Endothelial cell of umbilical vein (primary cell): Measurements from ENCODE around the gene LDHB. TPM values are rescaled to one million over a fixed set of nuclear protein-coding genes. Genes with fewer than 3 reads are reported as not detected.
"Not testable (repeated sequence)": the region's sequence is repeated elsewhere in the genome, so short reads cannot be mapped to it uniquely, and the experiment has no call there.

ENCODE experiments used
- BruUV-seq: library from RNA; stranded (reverse); fragments of 400-500 nt; replicated peaks from 2 replicates; lab custom pipeline; 2021; lab: Mats Ljungman, UMichigan
- CTCF ChIA-PET: fragments of 300-600, 350-600 bp; sonication (Branson Sonifier 250); formaldehyde crosslinking; loops from one replicate; lab custom pipeline; 2021; ENCODE audit warnings: antibody characterized with exemption, inconsistent platforms; lab: Charles Lee
- POLR2A ChIA-PET: fragments of 300-600, 350-600 bp; sonication (Branson Sonifier 250); formaldehyde crosslinking; loops from one replicate; lab custom pipeline; 2021; ENCODE audit warnings: antibody characterized with exemption, inconsistent platforms; lab: Charles Lee
- DNase-seq: peaks from one replicate; pipeline ENCODE4 v3.0.0-alpha.2; 2011; ENCODE audit warnings: low read depth, low spot score
- FAIRE-seq: peaks from 2 replicates; lab custom pipeline; 2011; peaks lifted over from hg19 to GRCh38; lab: Jason Lieb, UNC
- H2AFZ ChIP-seq: 2 replicates; pipeline ENCODE4 v1.6.0; 2012; ENCODE audit warnings: low read depth, low read length, control low read depth, inconsistent platforms
- H3K27ac ChIP-seq: 2 replicates; pipeline ENCODE4 v1.5.1; 2011; ENCODE audit warnings: low read depth, mild to moderate bottlenecking, control low read depth, low read length, moderate library complexity; ENCODE audit not compliant: insufficient read depth
- H3K27me3 ChIP-seq, 2 experiments: 2 replicates each; pipeline versions ENCODE4 v1.6.0 to v1.6.1; 2011; ENCODE audit warnings: low read length in 2 of 2, mixed read lengths in 1 of 2; ENCODE audit not compliant: control insufficient read depth in 2 of 2, insufficient read depth in 2 of 2
- H3K36me3 ChIP-seq, 2 experiments: 2 replicates in 1 of 2; 3 replicates in 1 of 2; pipeline ENCODE4 v1.5.1; 2011; ENCODE audit warnings: low read length in 2 of 2, mild to moderate bottlenecking in 1 of 2, moderate library complexity in 1 of 2; ENCODE audit not compliant: control insufficient read depth in 2 of 2, insufficient read depth in 2 of 2; ENCODE audit errors: extremely low read depth in 1 of 2
- H3K4me1 ChIP-seq: 3 replicates; pipeline ENCODE4 v1.5.1; 2011; ENCODE audit warnings: mild to moderate bottlenecking, low read length; ENCODE audit not compliant: control insufficient read depth, insufficient read depth; ENCODE audit errors: extremely low read depth
- H3K4me2 ChIP-seq: 2 replicates; pipeline ENCODE4 v1.6.1; 2011; ENCODE audit warnings: low read length, control low read depth, mixed read lengths; ENCODE audit not compliant: insufficient read depth
- H3K4me3 ChIP-seq, 3 experiments: fragments of 200-600 bp in 1 of 3; sonication (generic), shearing (Covaris generic) in 1 of 3; replicated peaks in 1 of 3; 2 replicates each; pipeline ENCODE4 v1.5.1; 2011 to 2016; ENCODE audit warnings: control low read depth in 3 of 3, low read length in 3 of 3, mild to moderate bottlenecking in 2 of 3, inconsistent platforms in 1 of 3, low read depth in 1 of 3, moderate library complexity in 1 of 3; ENCODE audit not compliant: insufficient read depth in 1 of 3
- H3K79me2 ChIP-seq: 2 replicates; pipeline ENCODE4 v1.6.0; 2012; ENCODE audit warnings: low read length, inconsistent platforms; ENCODE audit not compliant: control insufficient read depth, insufficient read depth
- H3K9ac ChIP-seq: replicated peaks from 2 replicates; pipeline ENCODE3; 2011; ENCODE audit warnings: low read length, control low read depth; ENCODE audit not compliant: insufficient read depth; ENCODE audit errors: extremely low read depth
- H3K9me1 ChIP-seq: replicated peaks from 3 replicates; pipeline ENCODE4 v1.6.0; 2011; ENCODE audit warnings: mild to moderate bottlenecking, low read length; ENCODE audit not compliant: control insufficient read depth, insufficient read depth; ENCODE audit errors: extremely low read depth
- H3K9me3 ChIP-seq: replicated peaks from 2 replicates; pipeline ENCODE4 v1.5.1; 2012; ENCODE audit warnings: low read length, inconsistent platforms; ENCODE audit not compliant: control insufficient read depth, insufficient read depth
- H4K20me1 ChIP-seq: replicated peaks from 2 replicates; pipeline ENCODE3; 2011; ENCODE audit warnings: mild to moderate bottlenecking, low read length; ENCODE audit not compliant: control insufficient read depth, insufficient read depth; ENCODE audit errors: extremely low read depth
- FOS ChIP-seq: IDR thresholded peaks from 2 replicates; pipeline ENCODE4 v1.6.1; 2011; ENCODE audit warnings: mild to moderate bottlenecking, low read length, moderate library complexity, borderline replicate concordance; ENCODE audit not compliant: insufficient read depth
- GATA2 ChIP-seq: IDR thresholded peaks from 2 replicates; pipeline ENCODE4 v1.7.0; 2011; ENCODE audit warnings: low read depth, mild to moderate bottlenecking, moderate library complexity, mixed read lengths, low read length; ENCODE audit not compliant: insufficient read length, insufficient read depth
- POLR2AphosphoS5 ChIP-seq: IDR thresholded peaks from 2 replicates; pipeline ENCODE4 v1.6.1; 2012; ENCODE audit warnings: low read depth, mild to moderate bottlenecking, control low read depth, low read length, moderate library complexity; ENCODE audit not compliant: insufficient read depth
- dilution Hi-C: fragments of 300-500 bp; cut with MboI; formaldehyde crosslinking; loops from one replicate; pipeline ENCODE4 v1.15.0; 2019; ENCODE audit warnings: low sequenced_read_pairs; ENCODE audit not compliant: extremely low pct_ligation_motif_present
- intact Hi-C: fragments of 100-400 bp; cut with micrococcal nuclease; formaldehyde crosslinking; loops from one replicate; pipeline ENCODE4 v1.10.0; 2022
- polyA plus RNA-seq, 4 experiments: library from polyadenylated mRNA; depleted of rRNA in 3 of 4; stranded (reverse) in 3 of 4; unstranded in 1 of 4; fragments of >200 nt; gene quantifications; 2 replicates each; pipeline versions ENCODE4 v1.2.1 to v1.2.3, GENCODE V29; 2011 to 2012; ENCODE audit warnings: missing spikeins in 1 of 4
- total RNA-seq: library from RNA; stranded (reverse); gene quantifications from 2 replicates; pipeline ENCODE4 v1.2.3, GENCODE V29; 2021

LDHB gene
- total and polyA plus RNA-seq, 2 donors (not counting 3 experiments of a cell fraction or from before 2014, with no cell fraction given) = 437 to 670 TPM

DNA sequence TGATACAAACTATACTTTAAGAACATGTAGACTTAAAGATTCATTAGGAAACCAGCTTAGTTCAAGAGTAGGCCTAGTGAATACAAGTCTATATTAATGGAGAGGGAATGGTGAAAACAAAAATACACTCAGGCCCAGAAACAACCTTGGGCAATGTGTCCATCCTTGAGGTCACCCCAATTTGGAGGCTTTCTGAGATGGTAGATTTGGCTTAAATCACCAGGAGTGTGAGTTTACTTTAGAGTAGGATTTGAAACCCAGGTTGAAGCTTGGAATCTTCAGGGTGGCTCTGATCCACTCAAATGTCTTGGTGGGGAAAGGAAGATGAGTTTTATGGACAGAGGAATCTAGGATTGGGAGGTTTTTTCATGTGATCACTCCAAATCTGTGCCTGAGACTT is 10.5 kb downstream of the LDHB start:
- Histone ChIP-seq H3K9me3 (no peaks in the 10 kb centered on the region), H3K4me1 (no peaks in the 10 kb centered on the region), H2AFZ (no peak overlapping the region), H3K9me1 (no peaks in the 10 kb centered on the region), H3K27ac (no peak overlapping the region), H3K79me2 (peaks cover 47% of the 10 kb centered on the region), H3K4me2 (no peak overlapping the region), H4K20me1 (no peaks in the 10 kb centered on the region), H3K4me3 (no peak overlapping the region), H3K27me3 (no peaks in the 10 kb centered on the region), H3K36me3 (peaks cover 20 to 43% of the 10 kb centered on the region in 2 experiments), H3K9ac (no peak overlapping the region)
- no peak for DNase-seq
- no peak for TF ChIP-seq FOS
- no peak for TF ChIP-seq GATA2
- no peak for TF ChIP-seq POLR2AphosphoS5
- ChIA-PET POLR2A (no interaction called here), CTCF (interaction anchor here (0.7 to 1.2 kb wide), 3 partner anchors 11 to 35 kb away, joined by 3 read pairs; partner anchors contain the start of gene LDHB)
- intact Hi-C loops = no loop called here
- dilution Hi-C loops = no loop called here
- no TSS peak for BruUV-seq
- FAIRE-seq = no peak

DNA sequence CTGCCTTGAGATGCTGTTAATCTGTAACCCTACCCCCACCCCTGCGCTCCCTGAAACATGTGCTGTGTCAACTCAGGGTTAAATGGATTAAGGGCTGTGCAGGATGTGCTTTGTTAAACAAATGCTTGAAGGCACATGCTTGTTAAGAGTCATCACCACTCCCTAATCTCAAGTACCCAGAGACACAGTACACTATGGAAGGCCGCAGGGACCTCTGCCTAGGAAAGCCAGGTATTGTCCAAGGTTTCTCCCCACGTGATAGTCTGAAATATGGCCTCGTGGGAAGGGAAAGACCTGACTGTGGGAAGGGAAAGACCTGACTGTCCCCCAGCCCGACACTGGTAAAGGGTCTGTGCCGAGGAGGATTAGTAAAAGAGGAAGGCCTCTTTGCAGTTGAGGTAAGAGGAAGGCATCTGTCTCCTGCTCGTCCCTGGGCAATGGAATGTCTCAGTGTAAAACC is 12.6 kb downstream of the LDHB start:
- H3K27ac ChIP-seq, intact Hi-C loops, H3K9me3 ChIP-seq, H4K20me1 ChIP-seq, BruUV-seq, H3K9me1 ChIP-seq, H3K4me1 ChIP-seq, H3K4me2 ChIP-seq, H2AFZ ChIP-seq, H3K27me3 ChIP-seq, H3K9ac ChIP-seq, H3K4me3 ChIP-seq, DNase-seq, POLR2A ChIA-PET, dilution Hi-C loops, FAIRE-seq: not testable (repeated sequence)
- Histone ChIP-seq H3K36me3 (peaks cover 18 to 46% of the 10 kb centered on the region in 2 experiments), H3K79me2 (peaks cover 36% of the 10 kb centered on the region)
- CTCF ChIA-PET = interaction anchor here (0.7 kb wide), 1 partner anchor 7 kb away, joined by 3 read pairs; no protein-coding TSS in a partner anchor
